Activated CD4-positive, alpha-beta T cell treated with anti-CD3 and anti-CD28 coated beads, Interleukin-2, Interleukin-4, amounts not matched to agents 100 ng/mL and 50 ng/mL, durations not matched to agents 16 hours and 8 hours (primary cell): ENCODE measurements around the gene B4GALNT2.

Experiments
- DNase-seq: peaks from one replicate; pipeline ENCODE4 v3.0.0-alpha.2; 2020; ENCODE audit warnings: low spot score

Gene B4GALNT2

DNA sequence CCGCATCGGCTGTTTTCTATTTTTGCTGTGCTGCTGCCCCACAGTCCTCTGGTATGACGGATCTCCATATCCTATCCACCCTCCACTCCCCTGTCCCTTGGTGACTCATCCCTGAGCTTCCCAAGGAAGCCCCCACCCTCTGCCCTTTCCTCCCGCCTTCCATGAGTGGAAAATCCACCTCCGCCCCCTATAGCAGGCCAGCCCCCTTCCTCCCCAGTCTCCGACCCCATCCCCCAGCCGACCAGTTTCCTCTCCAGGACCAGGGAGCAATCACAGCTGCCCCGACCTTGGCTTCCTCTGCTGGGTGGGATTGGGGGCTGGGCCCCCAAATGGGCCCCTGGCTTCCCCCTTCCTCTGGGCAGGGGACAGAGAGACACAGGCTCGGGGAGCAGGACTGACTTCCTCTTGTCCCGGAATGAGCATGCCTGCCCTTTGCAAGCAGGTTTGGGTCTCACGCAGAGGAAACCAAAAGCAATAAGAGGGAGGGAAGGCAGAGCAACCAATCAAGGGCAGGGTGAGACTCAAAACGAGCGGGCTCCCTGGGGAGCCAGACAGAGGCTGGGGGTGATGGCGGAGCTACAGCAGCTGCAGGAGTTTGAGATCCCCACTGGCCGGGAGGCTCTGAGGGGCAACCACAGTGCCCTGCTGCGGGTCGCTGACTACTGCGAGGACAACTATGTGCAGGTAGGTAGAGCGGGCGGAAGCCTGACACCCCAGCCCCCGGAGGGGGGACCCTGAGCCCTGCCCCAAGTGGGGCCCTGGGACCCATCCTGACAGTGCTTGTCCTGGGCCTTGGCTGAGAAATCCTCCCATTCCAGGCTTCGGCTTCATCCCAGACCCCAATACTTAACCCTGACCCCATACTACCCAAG lies 77.8 kb downstream of the B4GALNT2 start, which contains the start of the genes ABI3 and GNGT2:
TSS of gene ABI3 (plus strand) at position 550 of the 872 bp plus-strand sequence. CDS start at position 568, 18 bp downstream.
TSS of gene GNGT2 (minus strand) at position 417 of the 872 bp plus-strand sequence. CDS start 3,152 bp downstream, outside the sequence.
- DNase-seq = peak; percentile 86

DNA sequence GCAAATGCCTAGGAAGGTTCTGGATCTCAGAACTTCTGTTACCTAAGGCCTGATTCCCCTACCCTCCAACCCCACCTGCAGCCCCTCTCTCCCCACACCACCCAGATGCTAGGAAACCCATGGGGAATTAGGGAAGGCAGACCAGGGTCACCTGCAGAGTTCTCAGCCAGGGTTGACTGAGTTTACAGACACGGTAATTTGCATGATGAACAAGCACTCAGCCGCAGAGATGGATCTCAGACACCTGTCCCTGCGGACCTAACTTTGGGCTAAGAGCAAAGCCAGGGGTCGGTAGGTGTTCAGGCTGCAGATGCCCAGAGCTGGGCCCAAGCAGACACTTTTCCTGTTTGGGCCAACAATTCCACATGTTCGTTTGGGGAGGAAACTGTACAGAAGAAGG lies 80.8 kb downstream of the B4GALNT2 start:
- no peak for DNase-seq

DNA sequence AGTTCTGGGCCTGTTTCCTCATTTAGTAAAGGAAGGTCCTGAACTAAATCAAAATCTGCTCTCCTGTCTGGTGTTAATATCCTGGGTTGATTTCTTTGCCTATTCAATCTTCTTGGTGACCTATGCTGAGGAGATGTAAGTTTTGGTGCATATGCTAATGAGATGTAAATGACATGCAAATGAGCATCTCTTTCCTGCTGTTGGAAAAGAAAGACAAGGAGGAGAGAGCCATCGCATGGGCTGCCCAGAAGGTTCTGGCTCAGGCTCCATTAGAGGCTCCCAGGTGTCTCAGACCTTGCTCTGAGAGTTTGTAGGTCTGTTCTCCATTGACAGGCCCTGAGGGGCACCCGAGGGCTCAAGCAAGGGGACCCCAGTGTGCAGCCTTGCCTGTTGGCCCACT lies 81.3 kb downstream of the B4GALNT2 start:
- no peak for DNase-seq

DNA sequence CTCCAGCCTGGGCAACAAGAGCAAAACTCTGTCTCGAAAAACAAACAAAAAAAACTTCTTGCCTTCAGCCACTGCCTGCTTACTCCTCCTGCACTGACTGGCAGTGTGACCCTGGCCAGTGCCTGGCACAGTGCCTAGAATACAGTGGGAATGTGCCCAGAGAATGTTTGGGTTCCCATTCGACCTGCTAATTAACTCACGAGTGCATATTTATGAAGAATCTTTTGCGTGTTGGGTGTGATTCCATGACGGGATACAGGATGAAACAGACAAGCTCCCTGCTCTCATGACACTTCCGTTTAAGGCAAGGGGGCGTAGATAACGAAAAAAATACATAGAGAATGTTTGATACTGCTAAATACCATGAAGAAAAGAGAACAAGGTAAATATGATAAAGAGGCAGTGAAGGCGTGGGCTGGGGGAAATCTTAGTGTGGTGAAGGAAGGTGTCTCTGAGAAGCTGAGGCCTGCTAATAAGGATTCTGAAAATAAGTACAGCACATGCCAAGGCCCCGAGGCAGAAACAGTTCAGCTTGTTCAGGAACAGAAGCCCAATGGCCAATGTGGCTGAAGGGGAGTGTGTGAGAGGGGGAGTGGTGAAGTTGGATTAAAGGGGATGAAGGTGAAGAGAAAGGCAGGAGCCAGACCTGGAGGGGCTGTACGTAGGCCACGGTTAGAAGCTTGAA lies 82.2 kb downstream of the B4GALNT2 start:
- no peak for DNase-seq

DNA sequence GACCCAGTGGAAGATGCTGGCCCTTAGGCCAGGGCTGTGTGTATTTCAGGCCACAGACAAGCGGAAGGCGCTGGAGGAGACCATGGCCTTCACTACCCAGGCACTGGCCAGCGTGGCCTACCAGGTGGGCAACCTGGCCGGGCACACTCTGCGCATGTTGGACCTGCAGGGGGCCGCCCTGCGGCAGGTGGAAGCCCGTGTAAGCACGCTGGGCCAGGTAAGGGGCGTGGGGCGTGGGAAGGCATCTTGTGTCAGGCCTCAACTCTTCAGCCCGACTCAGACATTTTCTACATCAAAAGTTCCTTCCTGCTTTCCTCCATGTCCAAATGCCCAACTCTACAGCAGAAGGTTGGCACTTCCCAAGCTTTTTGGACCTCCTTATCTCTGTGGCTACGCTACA lies 83.9 kb downstream of the B4GALNT2 start:
- DNase-seq = no peak

DNA sequence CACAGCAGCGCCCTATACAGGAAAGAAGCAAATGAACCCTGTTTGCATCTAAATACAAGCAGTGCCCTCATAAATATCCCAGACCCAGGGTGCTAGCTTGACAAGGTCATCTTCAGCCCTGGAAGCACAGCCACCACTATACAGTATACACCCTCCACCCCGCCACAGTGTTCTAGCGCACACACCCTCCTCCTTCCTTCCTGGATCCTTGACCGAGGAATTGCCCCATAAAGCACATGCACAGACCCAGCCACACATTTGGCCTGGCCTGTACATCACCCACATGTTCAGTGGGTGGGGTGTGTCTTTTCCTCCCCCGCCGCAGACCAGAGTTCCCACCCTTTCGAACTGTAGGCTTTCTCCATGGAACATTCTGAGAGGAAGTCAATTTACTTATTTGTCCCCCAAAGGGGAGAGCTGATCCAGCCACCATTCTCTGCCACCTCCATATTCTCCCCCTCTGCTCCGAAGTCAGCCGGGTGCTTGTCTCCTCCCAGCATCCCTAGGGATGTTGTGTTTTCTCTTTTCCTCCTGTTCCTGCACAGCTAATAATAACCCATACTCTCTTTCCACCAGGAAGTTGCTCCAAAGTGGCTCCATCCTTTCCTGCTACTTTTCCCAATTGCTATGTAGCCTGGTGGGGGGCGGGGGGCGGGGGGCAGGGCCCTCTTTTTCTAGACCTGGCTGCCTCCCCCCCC lies 84.5 kb downstream of the B4GALNT2 start:
- DNase-seq = no peak

DNA sequence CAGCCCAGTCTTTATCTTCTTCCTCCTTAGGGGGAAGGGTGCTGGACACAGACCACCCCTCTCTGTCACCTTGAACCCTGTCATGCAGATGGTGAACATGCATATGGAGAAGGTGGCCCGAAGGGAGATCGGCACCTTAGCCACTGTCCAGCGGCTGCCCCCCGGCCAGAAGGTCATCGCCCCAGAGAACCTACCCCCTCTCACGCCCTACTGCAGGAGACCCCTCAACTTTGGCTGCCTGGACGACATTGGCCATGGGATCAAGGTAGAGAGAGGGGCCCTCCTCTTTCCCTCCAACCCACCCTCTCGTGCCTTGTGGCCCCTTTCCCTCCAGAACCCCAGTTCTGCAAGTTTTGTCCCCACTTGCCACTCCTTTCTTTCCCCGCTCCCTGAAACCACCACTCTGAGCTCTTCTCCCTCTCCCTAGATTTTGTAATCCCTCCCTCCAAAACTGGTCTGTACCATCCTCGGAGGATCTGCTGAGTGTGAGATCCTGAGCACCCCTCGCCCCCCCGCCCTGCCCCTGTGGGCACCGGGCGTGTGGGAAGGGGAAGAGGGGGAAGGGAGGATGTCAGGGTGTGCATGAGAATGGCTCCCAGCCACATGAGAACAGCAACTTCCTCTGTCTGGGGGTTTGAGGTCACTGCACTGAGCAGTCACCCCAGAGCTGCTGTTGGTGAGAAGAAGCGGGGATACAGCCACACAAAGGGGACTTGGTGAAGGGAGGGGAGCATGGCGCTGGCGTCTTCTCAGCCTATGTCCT lies 85.3 kb downstream of the B4GALNT2 start:
- peak; percentile 73 for DNase-seq

DNA sequence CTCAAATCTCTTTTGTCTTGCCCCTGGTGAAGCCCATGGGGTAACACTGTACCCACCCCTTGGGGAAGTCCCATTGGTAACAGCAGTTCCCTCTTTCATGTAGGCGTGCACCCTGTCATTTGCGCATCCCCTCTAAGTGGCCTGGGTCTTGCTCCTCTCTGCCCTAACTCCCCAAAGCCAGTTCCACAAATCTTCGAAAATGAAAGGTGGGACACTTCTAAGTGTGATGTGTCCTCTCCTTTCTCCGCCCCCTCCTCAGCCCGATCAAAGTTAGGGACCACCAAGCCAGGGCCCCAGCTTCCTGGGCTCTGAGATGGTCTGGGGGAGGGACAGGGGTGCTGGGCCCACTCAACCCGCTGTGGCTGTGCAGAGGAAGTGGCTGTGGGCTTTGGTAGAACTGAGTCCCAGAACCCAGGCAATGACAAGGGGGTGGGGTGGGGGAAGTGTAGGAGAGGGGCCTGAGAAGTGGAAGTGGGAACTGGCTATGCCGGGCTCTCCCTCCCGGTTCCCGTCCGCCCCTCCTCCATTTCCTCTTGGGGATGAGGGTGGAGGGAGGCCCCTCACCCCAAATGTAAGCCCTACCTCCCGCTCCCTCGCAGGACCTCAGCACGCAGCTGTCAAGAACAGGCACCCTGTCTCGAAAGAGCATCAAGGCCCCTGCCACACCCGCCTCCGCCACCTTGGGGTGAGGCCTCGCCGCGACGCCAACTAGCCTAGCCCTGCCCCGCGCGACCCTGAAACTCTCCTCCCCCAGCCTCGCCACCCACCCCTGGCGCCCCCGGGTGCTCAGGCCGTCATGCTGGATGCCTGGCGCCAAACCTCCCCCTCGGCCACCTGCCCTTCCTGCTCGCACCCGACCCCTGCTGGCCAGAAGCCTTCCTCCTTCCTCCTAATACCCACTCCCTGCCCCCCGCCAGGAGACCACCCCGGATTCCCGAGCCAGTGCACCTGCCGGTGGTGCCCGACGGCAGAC lies 86.7 kb downstream of the B4GALNT2 start:
- peak; percentile 51 for DNase-seq

DNA sequence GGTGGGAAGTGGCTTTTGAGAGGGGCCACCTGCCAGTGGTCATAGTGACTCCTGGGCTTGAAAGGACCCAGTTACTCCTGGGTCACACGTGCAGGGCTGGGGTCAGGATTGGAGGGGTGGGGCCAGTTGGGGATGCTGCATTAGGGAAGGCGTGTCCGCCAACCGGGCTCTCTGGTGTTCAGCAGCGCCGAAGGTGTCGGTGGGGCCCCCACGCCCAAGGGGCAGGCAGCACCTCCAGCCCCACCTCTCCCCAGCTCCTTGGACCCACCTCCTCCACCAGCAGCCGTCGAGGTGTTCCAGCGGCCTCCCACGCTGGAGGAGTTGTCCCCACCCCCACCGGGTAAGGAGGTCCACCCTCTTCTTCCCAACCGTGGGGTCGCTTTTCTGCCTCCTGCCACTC lies 87.4 kb downstream of the B4GALNT2 start:
- no peak for DNase-seq

DNA sequence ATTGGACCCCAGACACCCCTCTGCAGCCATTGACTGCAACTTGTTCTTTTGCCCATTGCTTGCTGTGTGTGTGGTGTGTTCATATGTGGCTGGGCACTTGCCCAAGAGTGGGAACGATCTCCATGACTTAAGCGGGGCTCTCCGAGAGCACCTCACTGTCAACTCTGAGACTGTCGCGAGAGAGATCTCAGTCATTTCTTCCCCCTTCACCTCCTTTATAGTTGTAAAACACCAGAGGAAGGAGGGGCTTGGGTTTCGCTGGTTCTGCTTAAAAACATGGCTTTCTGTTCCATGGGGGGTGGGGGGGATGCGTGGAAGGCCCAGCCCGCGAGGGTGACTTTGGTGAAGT lies 90.6 kb downstream of the B4GALNT2 start:
- DNase-seq = no peak

DNA sequence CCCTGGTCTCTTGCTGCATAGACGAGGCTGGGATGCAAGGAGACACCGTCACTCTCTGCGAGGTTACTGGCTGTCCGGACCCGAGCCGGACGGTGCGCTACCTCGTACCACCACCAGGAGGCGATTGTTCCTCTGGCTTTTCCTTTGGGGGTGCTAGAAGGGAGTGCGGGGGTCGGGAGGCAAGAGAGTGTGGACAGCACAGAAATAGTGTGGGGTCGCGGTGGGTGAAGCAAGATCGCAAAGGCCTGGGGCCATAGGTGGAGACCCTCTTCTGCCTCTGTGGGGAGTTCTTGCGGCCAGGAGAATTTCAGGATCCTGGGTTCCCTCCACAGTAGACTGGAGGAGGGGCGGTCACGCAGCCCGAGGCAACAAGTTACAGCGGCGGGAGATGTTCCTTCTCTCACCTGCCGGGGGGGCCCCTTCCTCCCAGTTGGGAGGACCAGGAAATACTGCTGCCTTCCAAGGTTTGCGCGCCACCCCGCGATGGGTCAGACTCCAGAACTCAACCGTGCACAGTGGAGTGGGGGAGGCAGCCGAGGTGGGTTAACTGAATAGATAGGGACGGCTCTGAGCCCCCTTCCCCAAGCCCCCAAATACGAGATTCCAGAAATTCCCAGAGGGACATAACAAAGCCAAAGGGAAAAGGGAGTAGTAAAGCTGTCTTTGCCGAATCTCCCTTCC lies 91.1 kb downstream of the B4GALNT2 start:
- DNase-seq = peak; percentile 68

DNA sequence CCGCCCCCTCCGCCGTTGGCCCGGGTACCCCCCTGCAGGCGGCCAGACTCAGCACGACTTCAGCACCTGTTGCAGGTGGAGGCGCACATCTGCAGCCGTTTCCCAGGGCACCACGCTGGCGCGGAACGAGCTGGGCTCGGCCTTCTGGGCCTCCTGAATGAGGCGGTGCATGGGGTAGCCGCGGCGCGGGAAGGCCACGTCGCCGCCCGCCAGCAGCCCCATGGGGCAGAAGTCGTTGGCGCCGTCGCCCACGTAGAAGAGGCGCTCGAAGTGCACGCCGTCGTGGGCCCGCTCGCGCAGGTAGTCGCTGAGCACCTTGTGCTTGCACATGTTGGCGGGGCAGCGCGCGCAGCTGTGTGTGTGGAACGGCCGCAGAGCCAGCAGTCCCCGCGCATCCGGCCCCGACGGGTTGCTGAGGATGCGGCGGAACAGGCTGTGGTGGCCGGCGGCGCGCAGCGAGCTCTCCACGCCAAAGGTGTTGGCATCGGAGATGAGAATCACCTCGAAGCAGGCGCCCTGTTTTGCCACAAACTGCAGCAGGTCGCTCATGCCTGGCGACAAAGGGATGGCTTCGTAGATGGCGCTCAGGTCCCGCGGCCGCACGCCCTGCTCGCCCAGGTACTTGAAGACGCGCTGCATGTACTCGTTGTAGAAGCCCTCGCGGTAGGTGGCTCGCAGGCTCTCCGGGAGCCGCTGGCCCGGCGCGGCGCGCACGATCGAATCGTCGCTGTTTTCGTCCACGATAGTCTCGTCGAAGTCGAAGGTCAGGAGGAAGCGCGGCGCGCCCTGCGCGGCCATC lies 91.8 kb downstream of the B4GALNT2 start:
- DNase-seq = peak; percentile 31

DNA sequence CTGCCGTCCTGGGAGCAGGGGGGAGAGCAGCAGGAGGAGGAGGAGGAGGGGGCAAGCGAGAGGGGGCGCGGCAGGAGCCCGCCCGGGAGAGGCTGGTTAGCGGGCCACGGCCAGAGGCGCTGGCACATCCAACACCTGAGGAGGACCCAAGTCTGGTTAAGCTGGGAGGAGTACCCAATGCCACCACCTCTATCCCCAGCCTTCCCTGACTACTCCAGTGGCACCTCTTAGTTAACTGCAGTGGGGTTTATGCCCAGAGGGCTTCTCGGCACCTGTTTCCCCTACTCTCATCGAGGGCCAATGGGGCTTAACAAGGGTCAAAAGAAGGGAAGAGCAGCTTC lies 92.4 kb downstream of the B4GALNT2 start:
- DNase-seq = no peak

DNA sequence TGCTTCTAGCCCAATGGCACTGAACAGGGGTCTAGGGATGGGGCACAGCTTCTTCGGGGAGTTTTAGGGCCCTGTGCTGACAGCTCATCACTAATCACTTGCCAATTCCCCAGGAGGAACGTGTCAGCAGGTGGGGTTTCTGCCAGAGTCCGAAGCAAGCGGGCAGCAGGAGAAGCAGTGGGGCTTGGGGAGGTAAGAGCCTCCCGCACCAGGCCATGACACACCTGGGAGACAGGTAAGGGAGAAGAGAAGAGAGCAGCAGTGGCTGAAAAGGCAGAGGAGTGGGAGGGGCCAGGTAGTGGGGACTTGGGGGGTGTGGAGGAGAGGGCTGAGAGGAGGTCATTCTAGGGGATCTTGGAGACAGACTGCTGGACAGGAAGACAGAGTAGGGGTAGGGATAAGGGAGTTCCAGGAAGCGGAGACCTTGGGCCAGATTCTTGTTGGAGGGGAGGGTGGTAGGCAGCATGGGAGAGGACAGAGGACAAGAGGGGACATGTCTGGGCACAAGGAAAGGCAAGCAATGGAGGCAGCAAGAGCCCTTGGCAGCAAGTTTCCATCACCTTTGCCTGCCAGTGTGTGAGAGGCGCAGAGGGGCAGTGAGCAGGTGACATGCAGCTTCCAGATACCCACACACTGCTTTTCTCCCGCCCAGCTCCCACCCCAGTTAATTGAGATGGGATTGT lies 93.1 kb downstream of the B4GALNT2 start:
- no peak for DNase-seq
